Measurements from ENCODE around the gene LCMT2.

The LCMT2 gene, protein sequence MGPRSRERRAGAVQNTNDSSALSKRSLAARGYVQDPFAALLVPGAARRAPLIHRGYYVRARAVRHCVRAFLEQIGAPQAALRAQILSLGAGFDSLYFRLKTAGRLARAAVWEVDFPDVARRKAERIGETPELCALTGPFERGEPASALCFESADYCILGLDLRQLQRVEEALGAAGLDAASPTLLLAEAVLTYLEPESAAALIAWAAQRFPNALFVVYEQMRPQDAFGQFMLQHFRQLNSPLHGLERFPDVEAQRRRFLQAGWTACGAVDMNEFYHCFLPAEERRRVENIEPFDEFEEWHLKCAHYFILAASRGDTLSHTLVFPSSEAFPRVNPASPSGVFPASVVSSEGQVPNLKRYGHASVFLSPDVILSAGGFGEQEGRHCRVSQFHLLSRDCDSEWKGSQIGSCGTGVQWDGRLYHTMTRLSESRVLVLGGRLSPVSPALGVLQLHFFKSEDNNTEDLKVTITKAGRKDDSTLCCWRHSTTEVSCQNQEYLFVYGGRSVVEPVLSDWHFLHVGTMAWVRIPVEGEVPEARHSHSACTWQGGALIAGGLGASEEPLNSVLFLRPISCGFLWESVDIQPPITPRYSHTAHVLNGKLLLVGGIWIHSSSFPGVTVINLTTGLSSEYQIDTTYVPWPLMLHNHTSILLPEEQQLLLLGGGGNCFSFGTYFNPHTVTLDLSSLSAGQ

DNA sequence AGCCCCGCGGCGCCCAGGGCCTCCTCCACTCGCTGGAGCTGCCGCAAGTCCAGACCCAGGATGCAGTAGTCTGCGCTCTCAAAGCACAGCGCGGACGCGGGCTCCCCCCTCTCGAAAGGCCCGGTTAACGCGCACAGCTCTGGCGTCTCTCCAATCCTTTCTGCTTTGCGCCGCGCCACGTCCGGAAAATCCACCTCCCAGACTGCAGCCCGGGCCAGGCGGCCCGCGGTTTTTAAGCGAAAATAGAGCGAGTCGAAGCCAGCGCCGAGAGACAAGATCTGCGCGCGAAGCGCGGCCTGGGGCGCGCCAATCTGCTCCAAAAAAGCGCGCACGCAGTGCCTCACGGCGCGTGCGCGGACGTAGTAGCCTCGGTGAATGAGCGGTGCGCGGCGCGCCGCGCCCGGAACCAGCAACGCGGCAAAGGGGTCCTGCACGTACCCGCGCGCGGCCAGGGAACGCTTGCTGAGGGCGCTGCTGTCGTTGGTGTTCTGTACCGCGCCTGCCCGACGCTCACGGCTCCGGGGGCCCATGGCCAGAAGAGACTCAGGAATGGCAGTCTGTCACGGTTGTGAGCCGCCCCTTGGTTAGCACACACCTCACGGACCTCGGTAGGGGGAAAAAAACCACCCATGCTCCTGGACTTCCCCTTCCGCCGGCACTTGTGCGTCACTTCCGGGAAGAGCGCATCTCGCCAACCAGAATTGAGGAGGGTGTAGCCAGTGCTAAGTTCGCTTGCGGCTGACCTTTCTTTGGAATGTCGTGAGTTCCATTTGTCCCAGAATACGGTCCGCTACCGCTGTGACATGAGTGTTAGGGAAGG lies at the start of gene LCMT2:
LCMT2 (minus strand) TSS at position 614 of the 820 bp plus-strand sequence; CDS start at position 530, 84 bp downstream.
- FAIRE-seq = peak; percentile 76

DNA sequence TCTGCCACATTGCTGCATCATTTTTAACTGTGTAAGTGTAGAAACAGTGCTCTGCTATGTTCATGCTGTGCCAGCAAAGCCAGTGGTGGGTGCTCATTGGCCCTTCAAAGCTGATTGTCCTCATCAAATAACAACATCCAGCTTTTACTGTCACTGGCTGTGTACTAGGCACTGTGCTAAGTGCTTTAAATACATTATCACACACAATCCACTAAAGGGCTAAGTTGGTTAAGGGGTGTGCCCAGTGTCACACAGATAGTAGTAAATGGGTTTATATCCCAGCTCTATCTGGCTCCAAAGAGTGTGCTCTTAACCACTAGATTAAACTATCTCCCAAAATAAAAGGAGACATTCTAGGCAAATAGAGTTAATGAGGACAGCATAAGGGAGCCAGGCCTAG lies 48.2 kb upstream of the LCMT2 start:
- FAIRE-seq = no peak

DNA sequence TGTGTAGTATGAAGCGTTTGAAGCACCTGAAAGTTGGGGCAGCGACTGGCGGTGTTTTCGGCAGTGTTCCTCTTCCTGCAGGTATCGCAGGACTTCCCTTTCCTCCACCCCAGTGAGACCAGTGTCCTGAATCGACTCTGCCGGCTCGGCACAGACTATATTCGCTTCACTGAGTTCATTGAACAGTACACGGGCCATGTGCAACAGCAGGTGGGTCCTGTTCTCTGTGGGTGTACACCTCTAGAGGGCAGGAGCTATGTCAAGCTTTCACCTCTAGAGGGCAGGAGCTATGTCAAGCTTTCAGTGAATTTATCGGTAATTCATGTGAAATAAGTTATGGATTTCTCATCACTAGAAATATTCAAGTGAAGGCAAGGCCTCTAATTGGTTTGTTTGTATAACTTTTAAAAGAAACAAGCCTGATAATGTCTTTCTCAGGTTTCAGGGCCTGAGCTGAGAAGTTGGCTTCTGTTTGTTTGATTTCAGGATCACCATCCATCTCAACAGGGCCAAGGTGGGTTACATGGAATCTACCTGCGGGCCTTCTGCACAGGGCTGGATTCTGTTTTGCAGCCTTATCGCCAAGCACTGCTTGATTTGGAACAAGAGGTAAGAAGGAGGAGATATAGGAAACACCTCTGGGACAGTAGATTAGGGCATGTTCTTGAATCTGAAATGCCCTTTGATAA lies 45.8 kb upstream of the LCMT2 start:
- no peak for FAIRE-seq

DNA sequence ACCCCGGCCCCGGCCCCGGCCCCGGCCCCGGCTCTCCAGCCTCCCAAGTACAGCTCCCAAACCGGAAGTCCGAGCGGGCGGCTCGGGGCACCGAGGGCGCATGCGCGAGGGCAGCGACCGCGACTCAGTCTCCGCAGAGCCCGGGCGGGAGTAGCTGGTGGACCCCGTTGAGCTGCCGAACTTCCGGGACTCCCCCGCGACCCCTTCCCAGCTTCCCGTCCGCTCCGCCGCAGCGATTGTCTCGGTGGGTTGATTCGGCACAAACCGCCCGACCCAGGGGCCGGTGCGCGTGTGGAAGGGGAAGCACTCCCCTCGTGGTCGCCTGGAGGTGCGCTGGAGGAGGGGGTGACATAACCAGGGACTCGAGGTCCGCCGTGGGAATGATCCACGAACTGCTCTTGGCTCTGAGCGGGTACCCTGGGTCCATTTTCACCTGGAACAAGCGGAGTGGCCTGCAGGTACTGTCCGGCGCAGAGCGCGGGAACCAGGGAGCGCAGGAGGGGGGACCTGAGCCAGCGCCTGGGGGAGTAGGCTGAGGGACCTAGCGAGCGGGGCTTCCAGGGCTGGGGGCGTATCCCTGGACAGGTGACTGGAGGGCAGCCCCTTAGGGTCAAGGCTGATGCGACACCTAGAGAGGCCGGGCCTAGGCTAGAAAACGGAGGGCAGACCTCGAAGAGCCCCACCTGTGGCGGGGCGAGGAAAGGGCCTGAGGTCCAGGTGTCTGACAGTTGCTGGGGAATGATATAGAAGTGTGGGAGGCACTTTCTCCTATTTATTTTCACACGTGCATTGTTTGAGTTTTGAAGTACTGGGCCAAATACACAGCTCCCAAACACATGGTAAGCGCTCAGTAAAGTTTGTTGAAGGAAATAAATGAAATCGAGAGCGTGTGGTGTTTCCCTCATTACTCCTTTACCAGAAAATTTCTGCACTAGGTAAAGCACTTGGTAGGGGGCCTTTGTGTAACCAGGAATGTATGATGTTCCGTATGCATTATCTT lies 40.9 kb upstream of the LCMT2 start, which contains the start of the genes TUBGCP4 and ZSCAN29:
TUBGCP4 (plus strand) TSS at position 127 of the 1,000 bp plus-strand sequence; CDS start at position 381, 254 bp downstream.
ZSCAN29 (minus strand) TSS at position 69 of the 1,000 bp plus-strand sequence. CDS start 1,130 bp downstream, outside the sequence.
- FAIRE-seq = no peak

DNA sequence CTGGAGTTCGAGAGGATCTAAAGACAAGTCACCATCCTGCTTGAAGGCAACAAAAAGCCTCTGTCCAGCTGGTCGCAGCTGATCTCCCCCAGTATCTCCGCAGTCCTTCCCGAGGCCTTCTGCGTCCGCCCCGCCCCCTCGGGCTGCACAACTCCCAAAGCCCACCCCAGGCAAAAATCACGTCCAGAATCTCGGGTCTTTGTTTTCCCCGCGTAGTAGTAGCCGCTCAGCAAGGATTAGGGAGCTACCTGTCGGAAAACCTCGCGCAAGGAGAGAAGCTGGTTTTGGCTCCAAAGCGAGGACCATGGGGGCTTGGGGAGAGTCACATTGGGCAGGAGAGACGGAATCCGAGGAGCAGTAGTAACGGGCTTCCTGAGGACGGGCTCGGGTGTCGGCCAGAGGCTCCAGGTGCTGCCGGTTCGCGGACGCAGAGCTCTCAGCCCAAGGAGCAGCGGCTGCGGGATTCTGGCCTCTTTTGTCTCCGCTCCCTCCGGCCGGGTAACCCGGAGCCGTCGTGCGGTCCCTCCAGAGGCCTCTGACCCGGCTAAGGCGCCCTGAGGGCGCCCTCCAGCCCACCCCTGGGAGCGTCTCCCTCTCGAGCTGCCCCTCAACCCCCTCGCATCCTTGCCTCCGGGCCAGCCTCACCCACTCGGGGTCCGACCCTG lies 40.1 kb upstream of the LCMT2 start:
- no peak for FAIRE-seq

DNA sequence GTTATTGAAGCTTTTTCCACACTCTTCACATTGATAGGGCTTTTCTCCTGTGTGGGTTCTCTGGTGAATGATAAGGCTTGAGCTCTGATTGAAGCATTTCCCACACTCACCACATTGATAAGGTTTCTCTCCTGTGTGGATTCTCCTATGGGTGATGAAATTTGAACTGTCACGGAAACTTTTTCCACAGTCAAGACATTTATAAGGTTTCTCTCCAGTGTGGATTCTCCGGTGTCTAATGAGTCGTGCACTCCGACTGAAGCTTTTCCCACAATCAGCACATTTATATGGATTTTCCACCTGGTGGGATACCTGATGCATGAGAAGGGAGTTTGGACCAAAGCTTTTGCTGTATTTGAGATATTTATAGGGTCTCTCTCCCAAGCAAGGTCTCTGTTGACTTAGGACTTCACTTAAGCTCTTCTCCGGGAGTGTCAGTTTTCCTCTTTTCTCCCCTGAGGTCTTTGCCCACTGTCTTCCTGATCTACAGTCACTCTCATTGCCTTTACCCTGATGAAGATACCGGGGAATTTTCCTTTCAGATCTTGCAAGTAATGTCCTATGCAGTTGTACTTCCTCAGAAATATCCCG lies 31.0 kb upstream of the LCMT2 start:
- FAIRE-seq = no peak

DNA sequence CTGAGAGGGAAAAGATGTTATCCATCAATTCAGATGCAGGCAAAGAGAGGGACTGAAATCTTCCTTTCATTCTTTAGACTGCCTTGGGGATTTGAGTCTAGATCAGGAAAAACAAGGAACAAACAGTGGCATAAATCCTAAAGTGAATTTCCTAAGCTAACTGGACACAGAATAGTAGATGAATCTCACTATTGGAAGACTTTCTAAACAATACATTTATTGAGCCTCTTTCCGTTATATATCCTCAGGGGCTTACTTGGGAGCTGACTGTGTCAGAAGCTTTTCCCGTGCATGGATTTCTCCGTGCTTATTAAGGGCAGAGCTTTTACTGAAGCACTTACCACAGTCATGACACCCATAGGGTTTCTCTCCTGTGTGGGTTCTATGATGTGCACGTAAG lies 30.4 kb upstream of the LCMT2 start:
- FAIRE-seq = no peak

DNA sequence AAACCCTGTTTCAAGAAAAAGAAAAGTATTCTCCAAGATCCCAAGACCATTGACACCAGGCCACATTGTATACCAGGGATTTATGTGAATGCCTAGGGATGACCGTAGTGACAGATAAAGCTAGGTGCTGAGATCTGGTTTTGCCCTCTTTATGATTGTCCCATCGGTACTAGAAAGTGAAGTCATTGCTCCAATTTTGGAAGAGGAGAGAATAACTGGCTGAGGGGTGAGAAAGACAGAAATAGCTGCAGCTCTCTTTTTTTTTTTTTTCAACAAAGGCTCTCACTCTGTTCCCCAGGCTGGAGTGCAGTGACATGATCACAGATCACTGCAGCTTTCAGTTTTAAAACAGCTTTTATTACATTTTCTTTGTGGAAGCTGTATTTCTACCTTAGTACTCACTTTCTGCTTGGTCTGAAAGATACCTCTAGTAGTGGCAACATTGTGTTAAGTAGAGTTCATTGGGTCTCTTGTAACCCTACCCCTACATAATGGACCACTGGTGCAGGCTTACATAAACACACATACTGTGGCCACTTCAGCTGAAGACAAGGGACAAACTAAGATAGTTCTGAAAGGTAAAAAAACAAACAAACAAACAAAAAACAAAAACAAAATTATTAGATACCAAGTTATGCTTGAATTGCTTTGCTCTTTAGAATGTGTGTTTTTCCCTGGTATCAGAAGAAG lies 22.5 kb upstream of the LCMT2 start:
- FAIRE-seq = no peak

DNA sequence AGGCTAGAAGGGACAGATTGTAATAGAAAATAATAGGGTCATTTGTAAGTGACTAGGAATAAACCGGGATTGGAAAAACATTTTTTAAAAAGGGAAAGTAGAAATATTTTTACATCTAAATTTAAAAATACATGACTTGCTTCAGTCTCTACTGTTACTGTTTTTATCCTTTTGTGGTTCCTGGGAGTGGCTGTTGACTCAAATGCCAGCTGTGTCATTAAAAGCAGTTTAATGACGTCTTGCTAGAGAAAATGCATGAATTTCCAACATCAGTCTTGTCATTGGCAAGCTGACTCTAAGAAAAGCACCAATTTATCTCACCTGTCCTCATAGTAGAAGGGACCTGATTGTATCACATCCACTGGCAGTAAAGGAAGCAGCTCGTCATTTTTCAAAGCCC lies 16.7 kb upstream of the LCMT2 start:
- no peak for FAIRE-seq

DNA sequence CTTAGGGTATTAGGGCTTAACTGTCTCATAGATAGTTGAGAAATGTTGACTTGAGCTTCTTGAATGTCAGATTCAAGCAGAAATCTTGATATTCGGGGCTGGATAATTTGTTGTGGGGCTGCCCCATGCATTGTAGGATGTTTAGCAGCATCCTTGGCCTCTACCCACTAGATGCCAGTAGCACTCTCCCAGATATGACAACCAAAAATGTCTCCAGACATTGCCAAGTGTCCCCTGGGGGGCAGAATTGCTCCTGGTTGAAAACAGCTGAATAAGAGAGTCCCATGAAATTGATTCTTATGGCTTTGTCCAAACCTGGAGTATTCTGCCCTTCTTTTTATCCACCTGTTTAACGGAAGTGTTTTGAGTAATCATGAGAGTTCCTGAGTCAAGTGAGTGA lies 15.9 kb upstream of the LCMT2 start:
- FAIRE-seq = no peak

DNA sequence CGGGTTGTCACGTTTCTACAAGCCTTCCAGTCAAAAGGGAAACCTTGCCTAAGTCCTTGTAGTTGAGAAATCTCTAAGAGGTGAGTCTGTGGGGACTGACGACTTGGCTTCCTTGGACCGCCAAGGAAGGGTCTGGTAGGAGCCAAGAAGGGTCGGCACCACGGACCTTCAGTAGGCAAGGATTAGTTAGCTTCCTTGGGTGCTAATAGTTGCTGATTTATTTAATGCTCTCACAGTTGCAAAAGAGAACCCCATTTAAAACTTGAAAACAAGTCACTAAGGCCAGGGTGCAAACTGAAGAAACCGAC lies 361 bp upstream of the LCMT2 start:
- FAIRE-seq = no peak

DNA sequence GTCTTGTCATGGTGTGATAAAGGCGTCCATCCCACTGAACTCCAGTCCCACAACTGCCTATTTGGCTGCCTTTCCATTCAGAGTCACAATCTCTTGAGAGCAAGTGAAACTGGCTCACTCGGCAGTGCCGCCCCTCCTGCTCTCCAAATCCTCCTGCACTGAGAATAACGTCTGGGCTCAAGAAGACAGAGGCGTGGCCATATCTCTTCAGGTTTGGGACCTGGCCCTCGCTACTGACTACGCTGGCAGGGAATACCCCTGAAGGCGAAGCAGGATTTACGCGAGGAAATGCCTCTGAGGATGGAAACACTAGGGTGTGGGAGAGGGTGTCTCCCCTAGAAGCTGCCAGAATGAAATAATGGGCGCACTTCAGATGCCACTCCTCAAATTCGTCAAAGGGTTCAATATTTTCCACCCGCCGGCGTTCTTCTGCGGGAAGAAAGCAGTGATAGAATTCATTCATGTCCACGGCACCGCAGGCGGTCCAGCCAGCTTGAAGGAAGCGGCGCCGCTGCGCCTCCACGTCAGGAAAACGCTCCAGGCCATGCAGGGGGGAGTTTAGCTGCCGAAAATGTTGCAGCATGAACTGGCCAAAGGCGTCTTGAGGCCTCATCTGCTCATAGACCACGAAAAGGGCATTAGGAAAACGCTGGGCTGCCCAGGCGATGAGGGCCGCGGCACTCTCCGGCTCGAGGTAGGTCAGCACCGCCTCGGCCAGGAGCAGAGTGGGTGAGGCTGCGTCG lies 985 bp downstream of the LCMT2 start:
- no peak for FAIRE-seq

DNA sequence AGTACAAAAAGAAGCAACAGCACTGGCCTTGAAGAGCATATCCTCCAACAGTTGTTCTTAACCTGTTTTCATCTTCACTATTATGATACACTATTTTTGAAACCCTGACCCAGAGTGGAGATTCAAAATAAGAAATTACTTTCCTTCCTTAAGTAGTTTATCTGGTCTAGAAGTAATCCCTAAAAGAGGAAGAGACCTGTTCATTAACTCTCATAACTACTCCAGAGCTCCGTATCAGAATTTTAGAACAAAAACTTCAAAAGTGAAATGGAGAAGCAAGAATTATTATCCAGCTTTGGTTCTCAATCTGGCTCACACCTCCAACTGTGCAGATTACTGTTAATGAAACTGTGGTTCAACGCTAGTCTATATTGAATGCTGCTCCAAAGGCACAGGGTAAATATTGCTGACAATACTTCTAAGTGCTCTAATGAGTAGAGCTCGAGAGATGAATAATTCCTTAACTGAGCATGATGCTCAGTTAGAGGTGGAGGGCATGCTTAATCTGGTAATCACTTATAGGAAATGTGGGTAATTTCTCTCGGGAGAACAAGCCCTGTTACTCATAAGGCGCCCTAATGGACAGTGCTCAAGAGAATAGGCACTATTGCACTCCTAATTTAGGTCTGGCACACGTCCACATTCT lies 5.2 kb downstream of the LCMT2 start:
- no peak for FAIRE-seq

DNA sequence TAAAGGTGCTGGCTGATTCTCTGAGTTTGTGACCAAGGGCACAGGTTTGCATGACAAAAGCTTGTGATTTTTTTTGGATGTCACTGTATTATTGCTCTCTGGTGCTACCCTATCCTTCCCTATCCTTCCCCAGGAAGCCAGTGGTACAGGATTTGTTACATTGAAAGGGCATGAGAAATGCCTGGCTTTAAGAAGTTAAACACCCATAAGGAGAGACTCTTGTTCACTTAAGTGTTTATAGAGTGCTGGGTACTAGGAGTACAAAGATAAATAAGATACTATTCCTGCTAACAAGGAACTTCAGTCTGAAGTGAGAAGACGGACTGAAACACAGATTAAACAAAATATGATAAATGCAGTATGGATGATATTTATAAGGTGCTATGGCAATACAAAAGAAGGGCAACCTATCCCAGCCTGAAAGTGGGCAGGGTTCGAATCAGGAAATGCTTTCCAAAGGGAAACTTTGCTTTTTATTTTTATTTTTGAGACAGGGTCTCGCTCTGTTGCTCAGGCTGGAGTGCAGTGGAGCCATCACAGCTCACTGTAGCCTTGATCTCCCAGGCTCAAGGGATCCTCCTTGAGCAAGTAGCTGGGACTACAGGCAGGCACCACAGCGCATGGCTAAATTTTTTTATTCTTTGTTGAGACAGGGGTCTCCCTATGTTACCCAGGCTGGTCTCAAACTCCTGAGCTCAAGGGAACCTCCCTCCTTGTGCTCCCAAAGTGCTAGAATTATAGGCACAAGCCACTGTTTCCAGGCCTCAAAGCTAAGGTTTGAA lies 11.2 kb downstream of the LCMT2 start:
- no peak for FAIRE-seq

DNA sequence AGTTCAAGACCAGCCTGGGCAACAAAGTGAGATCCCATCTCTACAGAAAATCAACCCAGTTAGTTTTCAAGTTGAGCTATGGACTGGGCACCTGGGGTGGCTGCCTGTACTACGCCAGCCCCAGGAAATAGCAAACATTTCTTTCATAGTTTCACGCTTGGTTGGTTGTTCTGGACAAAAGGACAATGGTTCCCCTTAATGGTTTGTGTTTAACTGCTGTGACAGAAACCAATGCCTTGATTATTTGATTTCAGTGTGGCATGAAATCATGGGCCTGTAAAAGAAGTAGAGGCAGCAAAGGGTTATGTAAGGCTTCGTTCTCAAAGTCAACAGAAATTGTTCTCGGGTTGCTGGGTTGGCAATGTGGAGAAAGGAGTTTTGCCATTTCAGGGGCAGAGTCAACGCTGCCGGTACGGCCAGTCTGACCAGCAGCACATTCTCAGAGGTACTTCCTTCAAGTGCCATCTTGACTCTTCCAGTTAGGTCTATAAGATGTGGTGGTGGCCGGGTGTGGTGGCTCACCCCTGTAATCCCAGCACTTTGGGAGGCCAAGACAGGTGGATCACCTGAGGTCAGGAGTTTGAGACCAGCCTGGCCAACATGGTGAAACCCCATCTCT lies 12.7 kb downstream of the LCMT2 start:
- no peak for FAIRE-seq

DNA sequence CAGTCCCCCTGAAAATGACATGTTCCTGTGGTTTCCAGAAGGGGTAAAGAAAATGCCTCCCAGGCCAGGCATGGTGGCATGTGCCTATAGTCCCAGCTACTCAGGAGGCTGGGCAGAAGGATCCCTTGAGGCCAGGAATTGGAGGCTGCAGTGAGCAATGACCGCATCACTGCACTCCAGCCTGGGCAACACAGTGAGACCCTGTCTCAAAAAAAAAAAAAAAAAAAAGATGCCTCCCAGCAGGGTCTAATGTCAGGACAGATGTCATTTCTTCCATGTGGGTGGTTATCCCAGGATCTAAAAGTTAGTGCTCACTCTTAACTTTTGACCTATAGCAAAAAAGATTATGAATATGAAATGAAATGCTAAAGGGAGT lies 13.4 kb downstream of the LCMT2 start:
- no peak for FAIRE-seq

Measured in endometrium (tissue), 2 donors.